SK-N-SH (cell line): ENCODE data around the gene WDR53. TPM values are rescaled to one million over a fixed set of nuclear protein-coding genes. Genes with fewer than 3 reads are reported as not detected.
"Not testable (repeated sequence)": the region's sequence is repeated elsewhere in the genome, so short reads cannot be mapped to it uniquely, and the experiment has no call there.

Source experiments
- CTCF ChIA-PET: fragments of 300-600, 350-600 bp; formaldehyde crosslinking; extraction: SDS; loops from one replicate; lab custom pipeline; 2021; lab: Yijun Ruan, JAX
- POLR2A ChIA-PET: fragments of 350-600 bp; sonication (Branson Sonifier 250); formaldehyde crosslinking; extraction: SDS; loops from one replicate; lab custom pipeline; 2020; ENCODE audit warnings: antibody characterized with exemption, inconsistent platforms; lab: Yijun Ruan, JAX
- DNase-seq: peaks from one replicate; pipeline ENCODE4 v3.0.0; 2012
- H2AFZ ChIP-seq: fragments of 200-600 bp; sonication (generic); 2 replicates; pipeline ENCODE4 v1.8.1; 2016; ENCODE audit warnings: antibody characterized with exemption, mild to moderate bottlenecking, low read depth
- H3F3A ChIP-seq: fragments of 200-600 bp; sonication (generic); replicated peaks from 2 replicates; pipeline ENCODE3; 2016; ENCODE audit warnings: antibody characterized with exemption, mild to moderate bottlenecking; ENCODE audit not compliant: insufficient read depth
- H3K27ac ChIP-seq, 2 experiments: fragments of 200-500 bp in 1 of 2; fragments of 200-600 bp in 1 of 2; sonication (Bioruptor generic) in 1 of 2; sonication (generic), shearing (Covaris generic) in 1 of 2; 2 replicates each; pipeline versions ENCODE4 v1.5.1 to v1.6.1; 2014 to 2016; ENCODE audit warnings: low read depth in 2 of 2, inconsistent platforms in 1 of 2, low read length in 1 of 2, mild to moderate bottlenecking in 1 of 2, mixed read lengths in 1 of 2
- H3K27me3 ChIP-seq: fragments of 200-600 bp; sonication (generic), shearing (Covaris generic); 2 replicates; pipeline ENCODE4 v1.6.1; 2016; ENCODE audit warnings: mixed run types; ENCODE audit not compliant: insufficient read depth
- H3K36me3 ChIP-seq, 2 experiments: fragments of 200-500 bp in 1 of 2; fragments of 200-600 bp in 1 of 2; sonication (Bioruptor generic) in 1 of 2; sonication (generic) in 1 of 2; replicated peaks in 1 of 2; 2 replicates each; pipeline versions ENCODE3 to v1.5.1; 2014 to 2016; ENCODE audit warnings: low read length in 1 of 2, mild to moderate bottlenecking in 1 of 2; ENCODE audit not compliant: insufficient read depth in 2 of 2, control insufficient read depth in 1 of 2
- H3K4me1 ChIP-seq, 2 experiments: fragments of 200-500 bp in 1 of 2; fragments of 200-600 bp in 1 of 2; sonication (Bioruptor generic) in 1 of 2; sonication (generic), shearing (Covaris generic) in 1 of 2; 2 replicates each; pipeline versions ENCODE4 v1.5.1 to v1.6.1; 2014 to 2016; ENCODE audit warnings: low read depth in 1 of 2, low read length in 1 of 2, mixed run types in 1 of 2; ENCODE audit not compliant: insufficient read depth in 2 of 2, control insufficient read depth in 1 of 2
- H3K4me2 ChIP-seq: fragments of 200-600 bp; sonication (generic), shearing (Covaris generic); 2 replicates; pipeline ENCODE4 v1.6.1; 2017; ENCODE audit warnings: mixed run types
- H3K4me3 ChIP-seq, 2 experiments: fragments of 200-500 bp in 1 of 2; fragments of 200-600 bp in 1 of 2; sonication (Bioruptor generic) in 1 of 2; sonication (generic), shearing (Covaris generic) in 1 of 2; 2 replicates each; pipeline versions ENCODE4 v1.5.1 to v1.8.1; 2014 to 2016; ENCODE audit warnings: low read depth in 2 of 2, inconsistent platforms in 1 of 2, low read length in 1 of 2, mild to moderate bottlenecking in 1 of 2, mixed read lengths in 1 of 2, moderate library complexity in 1 of 2
- H3K79me2 ChIP-seq: fragments of 200-600 bp; sonication (generic); 2 replicates; pipeline ENCODE4 v1.8.1; 2017; ENCODE audit warnings: mild to moderate bottlenecking; ENCODE audit not compliant: insufficient read depth
- H3K9ac ChIP-seq: fragments of 200-600 bp; sonication (generic); 2 replicates; pipeline ENCODE4 v1.6.1; 2017; ENCODE audit warnings: mixed run types
- H3K9me2 ChIP-seq: fragments of 200-600 bp; sonication (generic); 2 replicates; pipeline ENCODE4 v1.6.1; 2017; ENCODE audit warnings: mixed run types
- H3K9me3 ChIP-seq: fragments of 200-600 bp; sonication (generic); 2 replicates; pipeline ENCODE4 v1.6.1; 2017; ENCODE audit warnings: mixed run types, mild to moderate bottlenecking, moderate library complexity
- H4K20me1 ChIP-seq: fragments of 200-600 bp; sonication (generic); 2 replicates; pipeline ENCODE4 v1.6.1; 2017; ENCODE audit warnings: mild to moderate bottlenecking, mixed run types; ENCODE audit not compliant: insufficient read depth
- CTCF ChIP-seq: fragments of 200-600 bp; sonication (generic); IDR thresholded peaks from 2 replicates; pipeline ENCODE4 v1.6.1; 2017; ENCODE audit warnings: antibody characterized with exemption, mild to moderate bottlenecking, moderate library complexity
- EP300 ChIP-seq, 2 experiments: IDR thresholded peaks; 2 replicates each; pipeline versions ENCODE4 v1.4.0 to v1.6.1; 2012; ENCODE audit warnings: borderline replicate concordance in 1 of 2, low read depth in 1 of 2, low read length in 1 of 2
- EZH2phosphoT487 ChIP-seq: fragments of 200-600 bp; sonication (generic); IDR thresholded peaks from 2 replicates; pipeline ENCODE4 v1.6.1; 2017; ENCODE audit warnings: low read depth, mixed run types, mild to moderate bottlenecking, antibody characterized with exemption, moderate library complexity, borderline replicate concordance
- GATA2 ChIP-seq: sonication (generic); formaldehyde crosslinking; IDR thresholded peaks from 2 replicates; pipeline ENCODE4 v1.5.0; 2020; ENCODE audit warnings: mild to moderate bottlenecking, missing genetic modification reagents
- RAD21 ChIP-seq: IDR thresholded peaks from 2 replicates; pipeline ENCODE4 v1.6.1; 2012; ENCODE audit warnings: mild to moderate bottlenecking, low read length
- SMC3 ChIP-seq: IDR thresholded peaks from 2 replicates; pipeline ENCODE4 v1.6.1; 2012; ENCODE audit warnings: low read depth, low read length, improper control_type of control experiment
- YY1 ChIP-seq: IDR thresholded peaks from 2 replicates; pipeline ENCODE4 v1.4.0; 2012; ENCODE audit warnings: low read depth, mild to moderate bottlenecking
- WGBS: methylation state at CpG from one replicate; pipeline ENCODE4 v1.1.6; 2017; ENCODE audit warnings: low lambda C conversion rate; 5-methylcytosine and 5-hydroxymethylcytosine counted together
- polyA plus RNA-seq, 3 experiments: library from polyadenylated mRNA; depleted of rRNA; stranded (reverse); fragments of >200 nt; gene quantifications; 2 replicates each; pipeline ENCODE4 v1.2.3, GENCODE V29; 2012

WDR53 gene
- polyA plus RNA-seq, 1 of the 3 experiments (the other 2 are of a cell fraction), result 7.0 TPM

DNA sequence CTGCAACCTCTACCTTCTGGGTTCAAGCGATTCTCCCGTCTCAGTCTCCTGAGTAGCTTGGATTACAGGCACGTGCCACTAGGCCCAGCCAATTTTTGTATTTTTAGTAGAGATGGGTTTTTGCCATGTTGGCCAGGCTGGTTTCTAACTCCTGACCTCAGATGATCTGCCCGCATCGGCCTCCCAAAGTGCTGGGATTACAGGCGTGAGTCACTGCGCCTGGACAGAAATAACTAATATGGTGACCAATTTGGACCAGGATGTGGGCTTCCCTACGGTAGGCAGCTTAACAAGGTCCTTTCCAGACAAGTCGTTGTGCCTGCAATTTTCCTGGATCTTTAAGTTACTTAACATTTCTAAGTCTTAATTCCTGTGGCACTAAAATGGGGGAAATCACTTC lies 14.8 kb downstream of the WDR53 start (continued):
- no peak for TF ChIP-seq EP300 (IDR thresholded peaks at IDR 0.05; ENCODE audit: borderline replicate concordance in 1 of 2, low read depth in 1 of 2, low read length in 1 of 2)
- TF ChIP-seq RAD21, result no peak

GRCh38 chr3:196552253-196552652 lies 16.1 kb downstream of the WDR53 start:
- H3K27me3 ChIP-seq, result no peaks in the 10 kb centered on the region
- H3K79me2 ChIP-seq, result no peaks in the 10 kb centered on the region
- TF ChIP-seq EZH2phosphoT487 (no peak), CTCF (no peak), GATA2 (CRISPR knock-in tag) (no peak), YY1 (no peak), SMC3 (no peak)
- ChIA-PET POLR2A (no interaction called here), CTCF (interaction anchor here (1.2 kb wide), 1 partner anchor 16 kb away, joined by 3 read pairs; the partner anchor contains the start of genes FBXO45 and WDR53)
- H3K4me3 ChIP-seq, result no peak overlapping the region
- peaks cover 0 to 11% of the 10 kb centered on the region in 2 experiments for H3K36me3 ChIP-seq
- no peak overlapping the region for H3K27ac ChIP-seq
- H3F3A ChIP-seq, result peaks cover 14% of the 10 kb centered on the region
- H3K4me2 ChIP-seq, result no peak overlapping the region
- no peaks in the 10 kb centered on the region for H3K4me1 ChIP-seq
- H2AFZ ChIP-seq, result no peak overlapping the region
- DNase-seq, result no peak
- no peaks in the 10 kb centered on the region for H4K20me1 ChIP-seq
- 92% methylated on average over 5 of the region's 5 CpGs for WGBS
- H3K9me3 ChIP-seq, result no peaks in the 10 kb centered on the region
- no peak overlapping the region for H3K9ac ChIP-seq
- H3K9me2 ChIP-seq, result no peaks in the 10 kb centered on the region

DNA sequence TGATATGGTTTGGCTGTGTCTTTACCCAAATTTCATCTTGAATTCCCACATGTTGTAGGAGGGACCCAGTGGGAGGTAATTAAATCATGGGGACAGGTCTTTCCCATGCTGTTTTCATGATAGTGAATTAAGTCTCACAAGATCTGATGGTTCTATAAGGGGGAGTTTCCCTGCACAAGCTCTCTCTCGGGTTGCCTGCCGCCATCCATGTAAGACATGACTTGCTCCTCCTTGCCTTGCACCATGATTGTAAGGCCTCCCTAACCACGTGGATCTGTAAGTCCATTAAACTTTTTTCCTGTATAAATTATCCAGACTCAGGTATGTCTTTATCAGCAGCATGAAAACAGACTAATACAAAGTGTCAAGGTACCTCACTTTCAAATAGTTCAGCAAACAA lies 18.2 kb downstream of the WDR53 start:
- H3K79me2 ChIP-seq, DNase-seq, H4K20me1 ChIP-seq, H3K4me3 ChIP-seq, POLR2A ChIA-PET, H3K9ac ChIP-seq, H3K9me2 ChIP-seq, H3K9me3 ChIP-seq, H3F3A ChIP-seq, H3K27ac ChIP-seq, H2AFZ ChIP-seq, H3K4me1 ChIP-seq, H3K4me2 ChIP-seq, H3K27me3 ChIP-seq: not testable (repeated sequence)
- H3K36me3 ChIP-seq, result peaks cover 0 to 11% of the 10 kb centered on the region in 2 experiments
- 65% methylated on average over 3 of the region's 3 CpGs for WGBS
- CTCF ChIA-PET, result interaction anchor here (2.0 kb wide), 1 partner anchor 21 kb away, joined by 8 read pairs; no protein-coding TSS in a partner anchor

DNA sequence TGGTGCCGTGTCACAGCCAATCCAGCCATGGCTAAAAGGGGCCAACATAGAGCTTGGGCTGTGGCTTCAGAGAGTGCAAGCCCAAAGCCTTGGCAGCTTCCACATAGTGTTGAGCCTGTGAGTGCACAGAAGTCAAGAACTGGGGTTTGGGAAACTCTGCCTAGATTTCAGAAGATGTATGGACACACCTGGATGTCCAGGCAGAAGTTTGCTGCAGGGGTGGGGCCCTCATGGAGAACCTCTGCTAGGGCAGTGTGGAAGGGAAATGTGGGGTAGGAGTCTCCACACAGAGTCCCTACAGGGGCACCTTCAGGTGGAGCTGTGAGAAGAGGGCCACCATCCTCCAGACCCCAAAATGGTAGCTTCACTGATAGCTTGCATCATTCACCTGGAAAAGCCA lies 19.0 kb downstream of the WDR53 start:
- H3K4me3 ChIP-seq, H3K9me3 ChIP-seq, H3K4me1 ChIP-seq, H3K4me2 ChIP-seq, H3F3A ChIP-seq, H3K9me2 ChIP-seq, H3K27me3 ChIP-seq, POLR2A ChIA-PET, H3K79me2 ChIP-seq, DNase-seq, H2AFZ ChIP-seq, H3K9ac ChIP-seq, H3K27ac ChIP-seq, H4K20me1 ChIP-seq: not testable (repeated sequence)
- CTCF ChIA-PET, result interaction anchor here (2.0 kb wide), 1 partner anchor 20 kb away, joined by 8 read pairs; no protein-coding TSS in a partner anchor
- WGBS, result no CpG with 5 or more reads among the region's 1 CpG
- H3K36me3 ChIP-seq, result peaks cover 0 to 10% of the 10 kb centered on the region in 2 experiments
